Stimulated activated CD8-positive, alpha-beta memory T cell treated with anti-CD3 and anti-CD28 coated beads, Interleukin-7, amount 100 ng/mL, for 1 hour (primary cell): ENCODE measurements around the gene GPR161.
A peak's percentile ranks its signal among the peaks of the same experiment; 100 is the strongest.
"Not testable (repeated sequence)": the region's sequence is repeated elsewhere in the genome, so short reads cannot be mapped to it uniquely, and the experiment has no call there.

ENCODE experiments used
- DNase-seq, 2 donors: peaks; one replicate each; pipeline ENCODE4 v3.0.0-alpha.2; 2020; ENCODE audit warnings: low read depth in 2 of 2

GPR161 gene

DNA sequence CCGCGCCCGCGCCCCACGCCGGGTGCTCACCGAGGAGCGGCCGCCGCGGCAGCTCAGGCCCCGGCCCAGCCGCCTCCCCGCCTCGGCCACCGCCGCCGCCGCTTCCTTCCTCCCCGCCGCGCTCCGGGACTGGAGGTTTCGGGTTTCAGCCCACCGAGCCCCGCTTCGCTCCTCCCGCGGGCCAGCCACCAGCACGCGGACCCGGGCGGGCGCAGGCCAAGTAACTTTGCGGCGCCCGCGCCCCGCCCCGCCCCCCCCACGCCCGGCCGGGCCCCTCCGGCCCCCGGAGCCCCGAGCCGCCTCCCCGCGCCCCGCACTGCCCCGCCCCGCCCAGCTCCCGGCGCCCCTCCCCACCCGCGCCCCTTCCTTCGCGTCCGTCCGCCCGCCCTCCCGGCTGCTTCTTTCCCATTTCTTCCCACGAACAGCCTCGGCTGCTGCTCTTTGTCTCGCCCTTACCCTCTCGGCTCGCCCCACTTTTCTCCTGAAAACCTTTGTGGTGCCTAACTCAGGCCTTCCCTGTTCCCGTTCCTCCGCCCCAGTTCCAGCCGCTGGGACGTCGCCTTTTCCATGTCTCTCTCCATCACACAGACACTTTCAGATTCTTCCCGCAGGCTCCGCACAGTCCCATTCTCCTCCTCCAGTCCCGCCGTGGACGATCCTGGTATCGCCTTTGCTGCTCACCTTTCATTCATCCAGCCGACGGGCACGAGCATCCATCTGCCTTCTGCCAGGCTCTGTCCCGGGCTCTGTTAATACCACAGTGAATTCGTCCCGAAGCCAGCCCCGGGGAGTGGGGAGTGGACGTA, at the start of gene GPR161:
TSS of gene GPR161 (minus strand) at position 222 of the 806 bp plus-strand sequence. CDS start 32,080 bp downstream, outside the sequence.
- DNase-seq: no peak

DNA sequence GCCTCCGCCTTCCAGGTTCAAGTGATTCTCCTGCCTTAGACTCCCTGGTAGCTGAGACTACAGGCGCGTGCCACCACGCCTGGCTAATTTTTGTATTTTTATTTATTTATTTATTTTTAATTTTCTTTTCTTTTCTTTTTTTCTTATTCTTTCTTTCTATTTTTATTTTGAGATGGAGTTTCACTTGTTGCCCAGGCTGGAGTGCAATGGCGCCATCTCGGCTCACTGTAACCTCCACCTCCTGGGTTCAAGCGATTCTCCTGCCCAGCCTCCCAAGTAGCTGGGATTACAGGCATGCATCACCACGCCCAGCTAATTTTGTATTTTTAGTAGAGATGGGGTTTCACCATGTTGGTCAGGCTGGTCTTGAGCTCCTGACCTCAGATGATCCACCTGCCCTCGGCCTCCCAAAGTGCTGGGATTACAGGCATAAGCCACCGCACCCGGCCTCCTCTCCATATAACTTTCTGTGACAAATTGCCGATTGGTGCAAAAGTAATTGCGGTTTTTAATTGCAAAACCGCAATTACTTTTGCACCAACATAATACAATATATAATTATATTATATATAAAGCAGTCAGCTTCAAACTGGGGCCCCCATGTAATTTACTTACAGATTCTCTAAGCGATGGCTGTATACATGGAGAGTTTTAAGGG, 44.5 kb upstream of the GPR161 start:
- DNase-seq: not testable (repeated sequence)

DNA sequence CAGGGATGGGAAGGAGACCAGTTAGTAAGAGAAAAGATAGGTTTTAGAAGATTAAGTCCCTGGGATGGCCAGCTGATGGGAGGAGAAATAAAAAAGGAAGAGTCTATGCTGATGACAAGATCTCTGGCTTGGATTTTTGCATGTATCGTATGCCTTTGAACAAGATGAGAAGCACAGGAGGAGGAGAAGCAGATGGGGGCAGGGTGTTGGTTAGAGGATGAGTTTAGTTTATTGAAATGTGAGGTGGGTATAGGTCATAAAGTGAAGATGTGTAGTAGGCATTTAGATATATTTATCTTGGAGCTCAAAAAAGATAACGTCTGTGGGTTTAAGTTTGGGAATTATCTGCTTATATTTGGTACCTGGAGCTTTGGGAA, 43.4 kb upstream of the GPR161 start:
- DNase-seq: no peak

DNA sequence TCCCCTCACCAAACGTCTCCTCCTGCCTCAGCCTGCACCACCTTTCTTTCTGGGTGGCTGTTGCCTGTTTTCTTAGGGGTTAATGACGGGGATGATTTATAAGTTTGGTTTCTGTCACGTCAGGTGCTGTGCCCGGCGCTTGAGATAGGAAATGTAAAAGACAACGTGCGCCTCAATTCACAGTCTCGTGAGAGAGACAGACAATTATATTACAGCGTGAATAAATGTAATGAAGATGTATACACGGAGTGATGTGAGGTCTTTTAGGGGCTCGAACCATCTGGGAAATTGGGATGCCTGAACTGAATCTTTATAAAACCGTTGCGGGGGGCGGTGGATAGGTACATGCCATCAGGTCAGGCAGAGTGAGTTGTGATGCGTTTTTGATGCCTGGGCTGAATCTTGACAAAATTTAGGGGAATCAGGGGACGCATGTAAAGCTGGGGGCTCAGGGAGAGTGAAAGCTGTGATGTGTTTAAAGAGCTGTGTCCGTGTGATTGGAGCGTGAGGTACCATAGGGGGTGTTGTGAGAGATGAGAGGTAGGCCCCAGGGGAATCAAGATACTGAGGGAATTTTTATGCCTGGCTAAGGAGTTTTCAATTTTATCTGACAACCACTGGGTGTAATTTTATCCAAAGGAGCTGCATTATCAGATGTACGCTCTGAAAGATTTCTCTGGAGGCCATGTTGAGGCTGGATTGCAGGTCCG, 42.9 kb upstream of the GPR161 start:
- DNase-seq: no peak

- DNase-seq: peak; percentile 83
Observed at GRCh38 chr1:168178638-168179437, 42.1 kb upstream of the GPR161 start, which contains the start of gene TIPRL. TSS of gene TIPRL (plus strand) at chr1:168178962. CDS start at chr1:168179078, 116 bp downstream.

DNA sequence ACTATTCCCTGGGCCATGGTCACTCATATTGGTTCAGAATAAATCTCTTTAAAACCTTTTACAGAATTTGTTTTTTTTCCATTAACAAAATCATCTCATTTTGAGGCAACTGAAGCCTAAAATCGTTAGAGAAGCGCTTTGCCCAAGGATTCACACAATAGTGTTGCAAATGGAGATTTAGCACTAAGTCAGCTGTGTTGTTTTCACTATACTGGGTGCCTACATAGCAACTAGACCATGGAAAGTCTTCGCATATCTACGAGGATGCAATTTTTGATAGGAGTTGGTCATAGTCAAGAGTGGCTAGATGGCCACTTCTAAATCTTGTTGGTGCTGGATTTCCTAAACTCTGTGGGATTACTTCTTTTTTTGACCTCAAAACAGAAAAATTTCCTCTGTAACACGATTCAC, 41.5 kb upstream of the GPR161 start:
- DNase-seq: no peak

DNA sequence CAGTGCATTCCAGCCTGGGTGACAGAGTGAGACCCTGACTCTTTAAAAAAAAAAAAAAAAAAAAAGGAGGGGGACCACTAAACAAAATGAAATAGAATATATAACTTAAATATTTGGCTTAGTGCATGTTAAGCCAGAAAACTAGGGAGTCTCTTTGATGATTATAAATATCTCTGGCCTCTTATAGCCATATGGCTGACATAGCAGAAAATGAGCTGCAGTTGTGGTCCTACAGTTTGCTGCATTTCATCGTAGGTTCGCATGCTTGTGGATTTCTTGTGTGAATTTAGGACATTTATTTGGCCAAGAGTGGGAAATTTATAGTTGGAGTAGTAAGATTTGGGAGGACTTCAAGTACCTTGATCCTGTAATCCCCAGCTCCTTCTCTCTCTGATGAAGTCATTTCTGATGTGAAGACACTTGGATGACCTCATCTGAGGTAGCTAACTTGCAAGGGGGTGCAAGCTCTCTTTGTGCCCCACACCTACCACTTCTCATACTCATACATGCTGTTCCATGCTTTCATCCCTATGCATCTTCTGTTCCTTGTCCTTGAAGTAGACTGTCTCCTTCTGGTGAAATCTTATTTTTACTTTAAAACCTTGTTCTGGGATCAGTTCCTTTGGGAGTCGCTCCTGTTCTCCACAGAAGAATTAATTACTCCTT, 35.7 kb upstream of the GPR161 start:
- no peak for DNase-seq

DNA sequence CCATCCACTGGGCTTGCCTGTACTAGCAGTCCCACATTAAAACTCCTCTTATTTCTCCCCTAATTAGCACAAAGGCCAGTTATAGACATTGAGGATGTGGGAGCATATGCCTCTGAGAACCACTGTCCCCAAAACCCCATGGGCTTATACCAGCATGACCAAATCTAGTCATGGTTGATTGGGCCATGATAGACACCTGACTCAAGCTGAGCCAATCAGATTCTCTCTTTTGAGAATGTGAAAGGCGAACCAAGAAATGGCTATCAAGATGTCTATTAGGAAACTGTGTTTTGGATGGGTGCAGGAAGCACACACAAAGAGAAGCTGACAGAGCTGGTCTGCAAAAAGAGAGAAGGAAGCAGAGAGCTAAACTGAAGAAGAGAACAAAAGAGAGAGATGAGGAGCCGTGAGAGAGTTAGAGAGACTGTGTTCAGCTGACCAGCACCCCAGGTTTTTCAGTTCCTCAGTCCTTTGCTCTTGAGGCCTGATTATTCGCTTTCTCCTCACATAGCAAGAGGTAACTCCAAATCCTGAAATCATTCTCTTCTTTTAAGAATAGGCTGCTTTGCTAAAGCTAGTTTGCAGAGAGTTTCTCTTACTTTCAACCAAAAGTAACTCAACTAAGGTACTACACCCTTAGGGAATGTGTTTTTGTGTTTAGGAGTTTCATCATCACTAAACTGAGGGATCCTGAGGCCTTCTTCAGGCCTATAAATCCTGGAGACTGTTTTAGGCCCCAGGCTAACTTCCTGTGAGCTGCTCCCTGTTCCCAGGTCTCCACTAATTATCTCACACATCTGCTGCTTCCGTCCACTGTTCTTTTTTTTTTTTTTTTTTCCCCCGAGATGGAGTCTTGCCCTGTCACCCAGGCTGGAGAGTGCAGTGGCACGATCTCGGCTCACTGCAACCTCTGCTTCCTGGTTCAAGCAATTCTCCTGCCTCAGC, 34.1 kb upstream of the GPR161 start:
- no peak for DNase-seq

DNA sequence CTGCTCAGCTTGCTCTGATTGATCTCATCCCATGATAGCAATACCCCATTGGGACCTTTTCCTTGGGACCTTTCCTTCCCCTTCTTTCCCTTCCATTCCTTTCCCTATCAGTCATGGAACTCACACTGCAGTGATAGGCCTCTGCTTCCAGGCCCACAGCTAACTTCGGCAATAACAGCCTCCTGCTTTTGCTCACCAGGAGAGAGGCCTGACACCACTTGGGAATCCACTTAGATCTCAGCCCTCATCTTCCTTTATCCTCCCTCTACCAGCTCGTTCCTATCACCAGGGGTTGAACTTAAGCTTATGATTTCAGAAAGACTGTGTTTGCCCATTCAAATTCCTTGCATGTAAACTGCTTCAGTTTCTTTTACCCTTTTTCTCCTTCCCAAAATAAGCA, 31.1 kb upstream of the GPR161 start:
- no peak for DNase-seq

GRCh38 chr1:168164771-168165170, 28.0 kb upstream of the GPR161 start:
- no peak for DNase-seq

GRCh38 chr1:168163670-168164069, 26.9 kb upstream of the GPR161 start:
- DNase-seq: no peak

GRCh38 chr1:168161459-168161858, 24.7 kb upstream of the GPR161 start:
- DNase-seq: no peak

DNA sequence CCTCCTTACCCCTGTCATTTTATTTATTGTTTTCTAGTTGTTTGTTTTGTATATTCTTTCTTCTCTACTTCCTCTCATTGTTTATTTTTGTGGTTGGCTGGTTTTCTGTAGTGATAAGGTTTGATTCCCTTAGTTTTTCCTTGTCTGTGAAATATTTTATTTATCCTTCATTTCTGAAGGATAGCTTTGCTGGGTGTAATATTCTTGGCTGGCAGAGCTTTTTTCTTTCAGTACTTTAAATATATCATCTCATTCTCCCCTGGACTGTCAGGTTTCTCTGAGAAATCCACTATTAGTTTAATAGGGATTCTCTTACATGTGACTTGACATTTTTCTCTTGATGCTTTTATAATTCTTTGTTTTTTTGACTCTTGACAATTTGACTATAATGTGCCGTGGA, 23.2 kb upstream of the GPR161 start:
- no peak for DNase-seq

DNA sequence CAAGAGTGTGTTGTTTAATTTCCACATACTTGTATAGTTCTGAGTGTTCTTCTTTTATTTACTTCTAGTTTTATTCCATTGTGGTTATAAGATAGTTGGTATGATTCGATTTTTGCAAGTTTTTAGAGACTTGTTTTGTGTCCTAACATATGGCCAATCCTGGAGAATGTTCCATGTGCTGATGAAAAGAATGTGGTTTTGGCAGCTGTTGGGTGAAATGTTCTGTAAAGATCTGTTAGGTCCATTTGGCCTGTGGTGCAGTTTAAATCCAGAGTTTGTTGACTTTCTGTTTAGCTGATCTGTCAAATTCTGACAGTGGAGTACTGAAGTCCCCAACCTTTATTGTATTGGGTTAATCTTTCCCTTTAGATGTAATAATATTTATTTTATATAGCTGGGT, 22.5 kb upstream of the GPR161 start:
- no peak for DNase-seq

- no peak for DNase-seq
Observed at GRCh38 chr1:168157638-168158037, 20.9 kb upstream of the GPR161 start.

GRCh38 chr1:168155910-168156309, 19.2 kb upstream of the GPR161 start:
- DNase-seq: no peak

- DNase-seq: not testable (repeated sequence)
Observed at GRCh38 chr1:168154707-168155106, 18.0 kb upstream of the GPR161 start.

DNA sequence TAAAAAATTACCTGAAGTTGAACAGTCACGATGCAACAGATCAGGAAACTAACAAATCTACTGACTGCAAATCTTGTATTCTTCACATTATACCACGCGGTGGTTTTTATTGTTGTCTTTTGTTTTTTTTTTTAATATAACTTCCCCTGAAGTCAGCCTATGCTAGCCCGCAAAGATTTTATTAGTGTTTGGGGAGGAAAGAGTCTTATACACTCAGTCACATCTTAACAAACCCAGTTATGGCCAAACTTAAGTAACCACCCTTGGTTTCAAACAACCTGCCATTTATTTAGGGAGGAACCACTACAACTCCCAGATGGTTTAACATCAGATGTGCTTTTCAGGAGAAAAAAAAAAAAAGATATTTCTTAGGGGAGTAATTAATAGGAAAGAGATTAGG, 15.2 kb upstream of the GPR161 start:
- no peak for DNase-seq

GRCh38 chr1:168150283-168150682, 13.6 kb upstream of the GPR161 start:
- no peak for DNase-seq

DNA sequence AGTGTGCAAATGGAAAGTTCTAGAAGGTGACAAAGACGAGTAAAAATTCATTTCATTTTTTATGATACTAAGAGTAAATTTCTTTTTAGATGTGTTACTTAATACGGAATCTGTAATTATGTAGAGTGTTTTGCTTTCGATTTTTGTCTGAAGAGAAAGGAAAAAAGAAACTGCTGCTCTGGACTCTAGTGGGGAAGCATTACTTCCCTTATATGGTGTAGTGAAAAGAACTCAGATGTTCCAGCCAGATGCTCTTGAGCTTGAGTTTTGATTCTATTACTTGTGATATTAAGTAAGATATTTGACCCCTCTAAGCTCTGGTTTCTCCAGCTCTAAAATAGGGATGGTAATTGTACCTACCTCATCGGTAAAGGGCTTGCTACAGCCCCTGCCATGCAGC, 12.2 kb upstream of the GPR161 start:
- DNase-seq: no peak
